GM19240 (cell line): ENCODE results near the gene ASAH2.
A peak's percentile ranks its signal among the peaks of the same experiment; 100 is the strongest.
"Not testable (repeated sequence)": the region's sequence is repeated elsewhere in the genome, so short reads cannot be mapped to it uniquely, and the experiment has no call there.

Source experiments
- DNase-seq: peaks from one replicate; pipeline ENCODE4 v3.0.0; 2011; ENCODE audit warnings: low spot score; ENCODE audit not compliant: insufficient read length

ASAH2 gene

DNA sequence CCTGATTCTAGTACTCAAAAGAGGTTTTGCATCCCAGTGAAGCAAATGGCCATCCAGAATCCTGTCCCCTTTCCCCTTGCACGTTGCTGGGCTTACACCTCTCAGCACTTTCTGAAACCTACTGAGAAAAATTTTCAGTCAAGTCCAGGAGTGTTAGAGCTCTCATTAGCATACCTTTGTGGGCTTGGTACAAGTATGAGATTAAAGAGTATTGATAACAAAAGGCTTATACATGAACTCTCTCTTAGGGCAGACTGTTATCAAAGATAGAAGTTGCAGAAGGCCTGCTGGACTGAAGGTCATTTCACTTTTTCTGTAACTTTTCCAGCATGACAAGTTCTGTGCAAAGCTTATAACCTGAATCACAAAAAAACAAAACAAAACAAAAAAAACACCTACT, at the start of gene ASAH2:
Gene ASAH2 (minus strand): TSS at position 123 of the 400 bp plus-strand sequence. CDS start 2,906 bp downstream, outside the sequence.
- DNase-seq: no peak

DNA sequence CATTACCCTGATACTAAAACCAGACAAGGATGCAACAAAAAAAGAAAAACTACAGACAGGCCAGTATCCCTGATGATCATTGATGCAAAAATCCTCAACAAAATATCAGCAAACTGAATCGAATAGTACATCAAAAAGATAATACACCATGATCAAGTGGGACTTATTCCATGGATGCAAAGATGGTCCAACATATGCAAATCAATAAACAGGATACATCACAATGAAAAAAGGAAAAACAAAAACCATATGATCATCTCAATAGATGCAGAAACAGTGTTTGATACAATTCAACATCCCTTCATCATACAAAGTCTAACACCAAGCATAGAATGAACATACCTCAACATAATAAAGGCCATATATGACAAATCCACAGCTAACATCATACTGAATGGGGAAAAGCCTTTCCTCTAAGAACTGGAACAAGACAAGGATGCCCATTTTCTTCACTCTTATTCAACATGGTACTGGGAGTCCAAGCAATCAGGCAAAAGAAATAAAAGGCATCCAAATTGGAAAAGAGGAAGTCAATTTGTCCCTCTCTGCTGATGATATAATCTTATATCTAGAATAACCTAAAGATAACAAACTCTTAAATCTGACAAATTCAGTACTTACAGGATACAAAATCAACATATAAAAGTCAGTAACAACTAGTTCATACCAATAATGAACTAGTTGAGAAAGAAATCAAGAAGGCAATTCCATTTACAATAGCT, 48.8 kb upstream of the ASAH2 start:
- DNase-seq: no peak

DNA sequence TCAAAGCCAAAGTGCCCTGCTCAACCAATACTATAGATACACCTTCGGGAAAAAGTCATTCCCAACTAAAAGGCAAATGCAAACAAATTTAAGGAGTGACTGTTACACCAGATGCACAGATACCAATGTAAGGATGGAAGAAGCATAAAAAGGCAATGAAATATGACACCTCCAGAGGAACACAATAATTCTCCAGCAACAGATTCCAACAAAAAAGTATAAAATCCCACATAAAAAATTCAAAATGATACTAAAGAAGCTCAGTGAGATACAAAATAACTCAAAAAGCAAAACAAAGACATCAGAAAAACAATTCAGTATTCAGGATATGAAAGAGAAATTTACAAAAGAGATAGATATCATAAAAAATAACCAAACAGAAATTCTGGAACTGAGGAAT, 44.1 kb upstream of the ASAH2 start:
- no peak for DNase-seq

DNA sequence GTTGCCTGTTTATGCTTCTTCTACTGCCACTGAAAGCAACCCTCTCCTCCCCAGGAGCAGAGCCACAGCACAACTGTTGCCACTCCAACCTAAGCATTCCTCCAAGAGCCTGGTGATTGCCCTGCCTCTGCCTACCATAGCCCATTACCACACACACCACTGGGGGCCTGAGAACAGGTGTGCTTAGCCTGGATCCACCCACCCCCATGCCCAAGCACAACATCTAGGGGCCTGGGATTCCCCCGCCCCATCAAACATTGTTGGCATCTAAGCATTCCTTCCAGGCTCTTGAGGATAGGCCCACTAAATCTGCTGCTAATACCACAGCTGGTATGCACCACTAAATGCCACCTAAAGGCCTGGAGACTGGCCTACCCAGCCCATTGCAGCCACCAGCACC, 43.3 kb upstream of the ASAH2 start:
- no peak for DNase-seq

DNA sequence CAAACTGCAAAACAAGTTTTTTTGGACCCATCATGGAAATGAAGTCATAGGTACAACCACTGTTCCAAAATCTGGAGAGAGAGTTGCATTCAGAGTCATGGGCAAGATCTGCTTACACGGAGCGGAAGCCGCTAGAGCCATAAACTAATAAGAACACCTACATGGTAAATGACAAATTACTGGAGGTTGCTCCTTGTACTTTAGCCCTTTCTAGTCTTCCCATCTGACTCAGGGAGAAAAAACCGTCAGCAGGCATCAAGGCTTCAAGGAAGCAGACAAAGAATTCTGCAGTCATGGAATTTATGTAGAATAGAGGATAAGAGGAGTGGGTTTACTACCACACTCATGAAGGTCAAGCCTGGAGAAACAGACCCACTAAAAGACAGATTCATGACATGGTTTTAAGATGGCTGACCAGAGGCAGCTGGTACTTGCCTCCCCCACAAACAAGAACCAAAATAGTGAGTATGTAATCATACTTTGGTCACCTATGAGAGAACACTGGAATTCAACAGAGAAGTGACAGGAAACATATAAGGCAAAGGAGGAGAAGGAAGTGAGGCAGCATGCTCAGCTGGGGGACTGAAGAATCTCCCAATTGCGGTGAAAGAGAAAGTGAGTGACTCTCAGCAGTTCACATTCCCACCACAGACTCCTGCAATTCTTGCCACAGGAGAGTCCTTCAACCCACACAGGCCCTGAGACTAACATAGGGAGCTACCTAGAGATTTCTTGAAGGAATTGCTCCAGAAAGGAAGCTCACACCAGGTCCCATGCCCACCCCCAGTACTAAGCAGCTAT, 42.4 kb upstream of the ASAH2 start:
- no peak for DNase-seq

DNA sequence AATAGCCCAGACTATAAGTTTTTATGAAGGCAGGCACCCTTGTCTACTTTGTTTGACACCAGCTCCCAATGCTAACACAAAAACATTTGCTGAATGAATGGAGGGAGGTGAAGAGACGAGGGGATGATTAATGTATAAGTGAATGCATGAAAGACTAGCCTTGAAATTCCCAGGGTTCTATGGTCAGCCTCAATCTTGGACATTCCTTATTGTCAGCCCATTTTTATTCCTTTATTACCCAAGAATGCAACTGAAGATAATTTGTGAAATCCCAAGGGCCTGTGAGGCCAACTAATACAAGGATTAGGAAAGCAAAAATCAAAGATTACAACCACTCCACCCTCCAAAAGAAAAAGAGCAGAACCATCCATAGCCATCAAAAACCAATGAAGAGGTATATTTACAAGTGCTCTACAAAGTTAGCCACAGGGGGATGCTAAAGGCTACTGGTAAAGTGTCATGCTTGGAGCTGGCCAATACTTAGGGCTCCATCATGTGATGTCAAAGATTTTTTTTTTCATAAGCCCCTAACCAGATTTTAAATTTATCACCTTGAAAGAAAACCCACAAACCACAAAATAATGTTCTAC, 40.0 kb upstream of the ASAH2 start:
- no peak for DNase-seq

DNA sequence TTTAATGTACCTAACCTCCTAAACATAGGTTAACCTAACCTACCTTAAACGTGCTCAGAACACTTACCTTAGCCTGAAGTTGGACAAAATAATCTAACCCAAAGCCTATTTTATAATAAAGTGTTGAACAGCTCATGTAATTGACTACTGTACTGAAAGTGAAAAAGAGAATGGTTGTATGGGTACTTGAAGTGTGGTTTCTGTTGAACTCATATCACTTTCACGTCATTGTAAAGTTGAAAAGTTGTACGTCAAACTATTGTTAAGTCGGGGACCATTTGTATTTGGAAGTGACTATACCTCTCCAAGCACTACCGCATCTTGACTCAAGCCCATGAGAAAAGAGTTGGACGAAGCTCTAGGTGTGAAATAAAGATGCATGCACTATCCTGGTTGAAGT, 37.9 kb upstream of the ASAH2 start:
- DNase-seq: no peak

DNA sequence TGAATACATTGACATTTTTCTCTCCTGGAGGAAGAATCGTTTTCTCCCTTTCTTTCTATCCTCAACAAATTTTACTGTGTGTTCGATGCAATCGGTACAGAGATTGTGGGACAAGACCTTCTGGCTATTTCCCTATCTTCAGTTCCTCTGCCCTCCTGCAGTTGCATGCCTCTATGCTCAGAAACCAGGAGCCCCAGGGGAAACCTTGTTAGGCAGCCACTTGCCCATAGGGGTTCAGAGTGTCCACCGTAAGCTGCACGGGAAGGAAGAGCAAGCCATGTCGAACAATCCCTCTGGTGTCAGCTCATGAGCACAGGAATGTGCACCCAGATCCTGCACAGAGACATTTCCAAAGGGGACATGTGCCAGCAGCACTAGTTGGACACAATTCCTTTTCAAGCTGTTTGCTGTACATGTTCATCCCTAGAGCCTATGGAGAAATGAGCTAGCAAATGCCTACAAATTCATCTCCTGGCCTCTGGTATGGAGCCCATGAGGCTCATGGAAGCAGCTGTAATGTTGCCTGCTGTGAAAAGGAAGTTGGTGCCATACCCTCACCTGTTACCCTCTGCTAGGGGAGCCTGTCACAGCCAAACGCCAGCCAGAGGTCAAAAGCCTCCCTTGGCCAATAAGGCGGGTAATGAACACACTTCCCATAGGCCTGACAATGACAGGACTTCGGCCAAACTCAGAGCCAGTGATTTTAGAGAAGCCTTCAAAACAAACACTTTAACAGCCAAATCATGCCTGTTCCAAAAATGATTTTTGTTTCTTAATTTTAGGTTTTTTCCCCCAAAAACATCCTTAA, 35.9 kb upstream of the ASAH2 start:
- DNase-seq: no peak

DNA sequence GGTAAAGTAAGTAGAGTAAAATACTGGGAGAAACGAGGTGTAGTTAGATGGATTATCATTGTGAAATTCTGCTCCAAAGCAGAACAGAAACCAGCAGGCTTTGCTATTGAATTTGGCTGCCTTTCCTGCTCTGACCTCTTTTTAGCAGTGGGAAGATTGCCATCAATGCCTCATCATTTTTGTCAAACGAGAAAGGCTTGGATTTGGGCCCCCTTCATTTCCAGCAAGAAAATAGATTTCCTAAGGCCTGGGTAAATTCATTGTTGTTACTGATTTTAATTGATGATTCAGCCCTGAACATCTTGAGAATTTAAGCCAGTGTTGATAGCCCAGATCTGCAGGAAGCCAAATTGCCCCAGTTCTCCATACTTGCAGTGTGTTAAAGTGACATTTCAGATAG, 35.2 kb upstream of the ASAH2 start:
- DNase-seq: no peak

DNA sequence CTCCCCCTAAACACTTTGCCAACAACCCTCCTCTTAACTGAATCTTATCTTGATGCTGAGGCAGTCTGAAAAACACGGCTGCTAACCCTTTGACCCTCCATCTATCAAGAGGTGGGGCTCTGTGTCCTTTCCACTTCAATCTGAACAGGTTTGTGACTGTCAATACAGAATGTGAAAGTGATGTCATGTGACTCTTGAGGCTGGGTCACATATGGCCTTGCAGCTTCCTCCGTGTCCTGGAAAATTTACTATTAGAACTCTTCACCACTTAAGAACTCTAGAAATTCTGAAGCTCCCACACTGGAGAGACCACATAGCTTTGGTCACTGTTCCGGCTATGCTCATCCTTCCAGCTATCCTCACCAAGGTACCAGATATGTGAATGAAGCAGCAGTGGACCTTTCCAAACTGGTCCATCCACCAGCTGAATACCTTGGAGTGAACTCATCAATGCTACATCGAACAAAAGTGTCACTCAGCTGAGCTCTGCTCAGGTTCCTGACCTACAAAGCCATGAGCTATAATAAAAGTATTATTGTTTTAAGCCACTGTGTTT, 30.7 kb upstream of the ASAH2 start:
- no peak for DNase-seq

DNA sequence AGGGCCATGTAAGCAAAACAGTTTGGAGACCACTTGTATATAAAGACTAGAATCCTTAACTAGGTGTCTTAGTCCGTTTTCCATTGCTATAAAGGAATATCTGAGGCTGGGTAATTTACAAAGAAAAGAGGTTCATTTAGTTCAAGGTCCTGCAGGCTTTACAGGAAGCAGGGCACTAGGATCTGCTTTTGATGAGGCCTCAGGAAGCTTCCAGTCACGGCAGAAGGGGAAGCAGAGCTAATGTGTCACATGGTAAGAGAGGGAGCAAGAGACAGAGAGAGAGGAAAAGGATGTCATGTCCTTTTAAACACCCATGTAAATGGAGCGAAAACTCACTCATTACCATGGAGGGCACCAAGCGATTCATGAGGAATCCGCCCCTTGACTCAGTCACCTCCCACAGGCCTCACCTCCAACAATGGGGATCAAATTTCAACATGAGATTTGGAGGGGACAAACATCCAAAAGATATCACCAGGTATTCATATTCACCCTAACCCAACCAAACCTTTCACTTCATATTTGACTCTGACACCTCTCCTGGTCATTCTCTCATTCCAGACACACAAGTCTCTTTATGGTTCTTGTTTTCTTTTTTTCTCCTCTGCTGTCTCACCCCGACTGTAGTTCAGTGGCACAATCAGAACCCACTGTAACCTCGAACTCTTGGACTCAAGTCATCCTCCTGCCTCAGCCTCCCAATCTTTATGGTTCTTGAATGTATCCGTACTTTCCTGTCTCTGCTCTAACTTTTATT, 30.1 kb upstream of the ASAH2 start:
- no peak for DNase-seq

DNA sequence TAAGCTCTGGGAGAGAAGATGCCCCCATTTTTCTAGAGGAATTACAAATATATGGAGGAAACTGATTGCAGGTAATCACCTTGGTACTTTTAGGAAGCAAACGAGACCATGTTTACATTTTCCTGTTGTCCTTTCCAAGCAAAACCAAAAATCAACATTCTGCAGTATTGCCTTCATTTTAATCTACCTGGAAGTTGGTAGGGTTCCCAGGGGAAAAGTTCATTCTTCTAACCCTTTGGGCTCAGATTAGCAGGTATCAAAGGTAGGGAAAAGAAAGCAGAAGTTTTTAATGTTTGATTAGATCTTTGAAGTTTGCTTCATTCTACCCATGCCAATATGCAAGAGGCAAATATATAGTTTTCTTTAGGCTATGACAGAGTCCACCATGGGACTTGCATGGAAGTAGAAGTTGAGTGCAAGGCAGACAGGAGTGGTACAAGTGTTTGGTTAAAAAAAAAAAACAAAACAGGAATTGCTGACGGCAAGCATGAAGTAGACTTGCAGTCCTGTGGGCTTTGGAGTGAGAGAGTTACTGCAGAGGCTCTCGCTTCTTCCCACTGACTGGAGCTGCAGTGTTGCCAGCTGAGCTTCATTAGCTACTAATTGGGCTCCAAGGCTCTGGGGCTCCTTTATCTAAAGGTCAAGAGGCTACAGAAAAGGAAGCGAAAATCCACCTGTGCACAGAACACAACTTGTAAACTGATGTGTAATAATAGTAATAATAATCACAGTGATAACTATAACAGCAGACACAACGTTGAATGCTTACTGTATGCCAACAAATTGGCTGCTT, 28.9 kb upstream of the ASAH2 start:
- no peak for DNase-seq

DNA sequence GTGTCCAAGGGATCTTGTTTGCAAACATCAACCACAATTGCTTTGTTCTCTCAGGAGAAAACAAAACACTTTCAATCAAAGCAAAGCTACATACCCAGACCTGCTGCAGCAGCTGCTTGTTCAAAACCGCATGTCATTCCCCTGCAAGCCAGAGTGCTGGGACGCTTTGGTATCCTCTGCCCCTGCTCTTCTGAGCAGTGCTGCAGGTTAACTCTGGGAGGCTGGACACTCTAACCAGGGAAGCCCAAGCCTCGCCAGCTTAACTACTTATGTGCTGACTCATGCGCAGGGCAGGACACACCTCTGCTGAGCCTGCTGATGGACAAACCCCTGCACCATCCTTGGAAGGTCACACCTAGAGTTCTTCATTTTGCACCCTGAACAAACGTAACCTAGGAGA, 28.2 kb upstream of the ASAH2 start:
- no peak for DNase-seq

DNA sequence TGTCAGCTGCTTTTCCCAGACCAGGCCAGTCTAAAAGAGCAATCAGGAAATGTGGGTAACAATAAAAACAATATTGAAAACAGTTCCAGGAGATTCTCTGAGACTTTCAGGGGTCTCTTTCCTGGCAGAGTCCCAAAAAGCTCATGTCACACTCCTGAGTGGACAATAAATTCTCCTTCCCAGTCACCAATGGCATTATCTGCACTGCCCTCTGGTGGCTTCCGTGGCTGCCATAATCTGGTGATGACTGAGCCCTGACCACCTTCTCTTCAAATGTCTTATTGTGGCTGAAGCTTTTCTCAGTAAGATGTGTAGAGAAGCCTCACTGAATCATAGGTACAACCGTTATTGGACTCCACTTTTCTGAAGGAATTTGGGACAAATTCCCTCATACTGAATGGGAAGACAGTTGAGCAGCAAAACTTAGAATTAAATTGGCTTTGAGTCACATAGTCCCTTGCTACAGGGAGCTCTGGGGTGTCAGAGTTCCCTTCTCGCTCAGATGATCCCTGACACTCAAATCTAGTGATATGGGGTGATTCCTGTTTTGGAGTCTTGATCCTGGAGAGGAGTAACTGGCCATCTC, 24.4 kb upstream of the ASAH2 start:
- peak; percentile 10 for DNase-seq

DNA sequence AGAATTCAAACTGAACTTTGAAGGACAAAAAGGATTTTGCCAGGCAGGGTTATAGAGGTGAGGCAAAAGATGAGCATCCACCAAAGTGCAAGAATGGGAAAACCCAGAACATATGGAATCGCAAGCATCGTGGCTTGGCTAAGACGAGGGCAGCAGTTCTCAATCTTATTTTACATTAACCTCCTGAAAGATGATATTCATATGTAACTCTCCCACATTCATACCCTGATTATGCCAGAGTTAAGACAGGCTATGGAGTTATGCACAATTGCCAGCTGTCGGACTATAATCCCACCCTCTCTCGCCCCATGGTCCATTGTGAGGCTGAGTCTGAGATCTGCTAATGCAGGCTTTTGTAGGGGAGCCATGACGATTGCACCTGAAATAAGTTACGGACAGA, 21.2 kb upstream of the ASAH2 start:
- no peak for DNase-seq

DNA sequence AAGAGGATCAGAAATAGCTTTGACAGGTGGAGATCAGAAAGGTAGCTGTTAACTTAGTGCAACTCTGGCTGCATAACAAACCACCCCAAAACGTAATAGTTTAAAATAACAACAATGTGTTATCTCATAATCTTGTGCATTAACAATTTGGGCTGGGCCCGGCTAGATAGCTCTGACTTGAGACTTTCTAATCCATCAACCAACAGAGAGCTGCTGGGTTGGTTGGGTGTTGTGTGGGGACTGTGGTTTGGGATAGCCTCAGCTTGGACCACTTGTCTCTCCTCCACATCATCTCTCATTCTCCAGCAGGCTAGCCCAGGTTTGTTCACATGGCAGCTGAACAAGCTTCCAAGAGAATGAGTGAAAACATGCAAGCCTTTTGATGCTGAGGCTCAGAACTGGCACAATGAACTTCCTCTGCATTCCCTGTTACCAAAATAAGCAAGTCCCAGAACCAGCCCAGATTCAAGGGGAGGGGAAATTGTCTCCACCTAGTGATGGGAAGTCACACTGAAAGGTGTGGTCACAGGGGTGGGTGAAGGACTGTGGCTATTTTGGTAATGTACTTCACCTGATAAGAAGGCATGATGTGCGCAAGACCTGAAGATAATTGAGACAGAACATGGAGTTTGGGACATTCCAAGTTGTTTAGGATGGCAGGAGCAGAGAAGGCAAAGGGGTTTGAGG, 20.4 kb upstream of the ASAH2 start:
- no peak for DNase-seq

DNA sequence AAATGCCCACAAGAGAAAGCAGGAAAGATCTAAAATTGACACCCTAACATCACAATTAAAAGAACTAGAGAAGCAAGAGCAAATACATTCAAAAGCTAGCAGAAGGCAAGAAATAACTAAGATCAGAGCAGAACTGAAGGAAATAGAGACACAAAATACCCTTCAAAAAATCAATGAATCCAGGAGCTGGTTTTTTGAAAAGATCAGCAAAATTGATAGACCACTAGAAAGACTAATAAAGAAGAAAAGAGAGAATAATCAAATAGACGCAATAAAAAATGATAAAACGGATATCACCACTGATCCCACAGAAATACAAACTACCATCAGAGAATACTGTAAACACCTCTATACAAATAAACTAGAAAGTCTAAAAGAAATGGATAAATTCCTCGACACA, 16.6 kb upstream of the ASAH2 start:
- not testable (repeated sequence) for DNase-seq

DNA sequence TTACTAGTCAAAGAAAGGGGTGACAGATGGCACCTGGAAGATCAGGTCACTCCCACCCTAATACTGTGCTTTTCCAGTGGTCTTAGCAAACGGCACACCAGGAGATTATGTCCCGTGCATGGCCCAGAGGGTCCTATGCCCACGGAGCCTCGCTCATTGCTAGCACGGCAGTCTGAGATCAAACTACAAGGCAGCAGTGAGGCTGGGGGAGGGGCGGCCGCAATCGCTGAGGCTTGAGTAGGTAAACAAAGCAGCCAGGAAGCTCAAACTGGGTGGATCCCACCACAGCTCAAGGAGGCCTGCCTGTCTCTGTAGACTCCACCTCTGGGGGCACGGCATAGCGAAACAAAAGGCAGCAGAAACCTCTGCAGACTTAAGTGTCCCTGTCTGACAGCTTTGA, 11.3 kb upstream of the ASAH2 start:
- not testable (repeated sequence) for DNase-seq

DNA sequence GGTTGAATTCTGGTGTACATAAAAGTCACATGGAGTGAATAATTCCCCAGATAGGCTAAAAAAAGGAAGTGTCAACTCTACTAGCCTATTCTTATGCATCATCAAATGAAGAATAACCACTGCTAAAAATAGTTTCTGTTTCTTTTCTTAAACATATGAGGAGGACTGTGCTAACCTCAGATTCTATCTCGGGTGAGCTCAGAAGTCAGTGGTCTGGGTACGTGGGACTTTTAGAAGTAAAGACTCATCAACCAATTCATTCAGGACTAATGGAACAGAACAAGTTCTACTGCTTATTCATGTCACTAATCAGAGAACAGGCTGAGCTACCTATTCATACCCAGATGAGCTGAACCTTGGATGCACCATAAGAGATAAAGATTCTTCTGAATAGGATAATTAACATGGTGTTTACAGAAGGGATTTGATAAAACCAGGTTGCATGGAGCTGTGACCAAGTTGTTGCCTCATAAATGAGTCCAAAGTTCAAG, 9.5 kb upstream of the ASAH2 start:
- peak; percentile 11 for DNase-seq
